Measurements from ENCODE around the gene IL5.
"Not testable (repeated sequence)": the region's sequence is repeated elsewhere in the genome, so short reads cannot be mapped to it uniquely, and the experiment has no call there.

Gene IL5

DNA sequence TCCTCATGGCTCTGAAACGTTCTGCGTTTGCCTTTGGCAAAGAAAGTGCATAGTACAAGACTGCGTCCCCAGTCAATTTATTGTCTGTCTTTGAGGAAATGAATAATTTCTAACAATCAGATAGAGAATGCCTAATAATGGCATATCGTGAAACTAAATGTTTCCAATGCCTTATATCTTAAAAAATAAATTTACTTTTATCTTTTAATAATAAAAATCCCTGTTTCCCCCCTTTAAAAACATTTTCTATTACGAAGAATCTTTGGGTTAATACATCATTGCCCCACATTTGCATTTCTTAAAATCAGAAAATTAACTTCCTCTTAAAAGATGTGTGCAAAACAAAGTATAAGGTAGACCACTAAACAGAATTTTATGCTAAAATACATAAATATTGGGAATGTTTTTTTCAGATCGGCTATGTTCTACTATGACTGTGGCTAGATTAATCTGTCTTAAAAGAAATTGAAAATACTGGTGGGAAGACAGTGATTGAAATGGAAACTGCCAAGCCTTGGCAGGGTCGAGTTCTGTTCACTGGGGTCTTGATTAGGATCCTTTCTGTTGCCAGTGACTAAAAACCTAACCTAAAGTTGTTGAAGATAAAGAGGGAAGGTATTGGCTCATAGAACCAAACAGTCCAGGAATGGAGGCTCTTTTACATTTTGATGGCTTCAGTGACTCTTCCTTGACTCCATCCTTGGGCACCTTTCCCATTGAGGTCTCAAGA, at the start of gene IL5:
Gene IL5 (minus strand): TSS at position 51 of the 730 bp plus-strand sequence. CDS start 44 bp downstream, at position 7.
- no peak for DNase-seq

DNA sequence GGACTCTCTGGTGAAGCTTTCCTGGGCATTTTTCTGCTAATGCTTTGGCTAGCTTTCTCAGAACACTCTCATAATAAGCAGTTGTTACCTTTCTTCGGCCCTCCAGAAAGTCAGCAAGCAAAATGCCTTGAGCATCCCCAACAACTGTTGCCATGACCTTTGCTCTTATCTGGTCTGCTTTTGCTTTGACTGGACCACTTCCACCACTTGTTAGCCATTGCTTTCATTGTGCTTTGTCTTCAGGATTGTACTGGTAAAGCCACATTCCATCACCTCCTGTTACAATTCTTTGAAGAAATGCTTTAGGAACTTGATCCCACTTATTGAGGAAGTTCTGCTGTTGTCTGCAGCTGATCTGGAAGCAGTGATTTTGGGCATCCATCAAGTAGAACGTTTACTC, 49.2 kb upstream of the IL5 start:
- DNase-seq = no peak

DNA sequence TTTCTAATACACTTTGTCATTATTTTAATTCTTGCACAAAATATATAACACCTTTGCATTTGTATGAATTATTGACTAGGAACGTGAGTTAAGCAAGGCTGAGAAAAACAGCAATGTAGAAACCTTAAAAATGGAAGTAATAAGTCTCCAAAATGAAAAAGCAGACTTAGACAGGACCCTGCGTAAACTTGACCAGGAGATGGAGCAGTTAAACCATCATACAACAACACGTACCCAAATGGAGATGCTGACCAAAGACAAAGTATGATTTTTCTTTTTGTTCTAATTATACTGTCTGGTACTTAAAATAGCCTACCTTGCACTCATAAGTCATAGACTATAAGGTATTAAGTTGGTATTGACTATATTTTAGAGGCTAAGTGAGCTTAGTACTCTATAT, 47.8 kb upstream of the IL5 start:
- DNase-seq = no peak

DNA sequence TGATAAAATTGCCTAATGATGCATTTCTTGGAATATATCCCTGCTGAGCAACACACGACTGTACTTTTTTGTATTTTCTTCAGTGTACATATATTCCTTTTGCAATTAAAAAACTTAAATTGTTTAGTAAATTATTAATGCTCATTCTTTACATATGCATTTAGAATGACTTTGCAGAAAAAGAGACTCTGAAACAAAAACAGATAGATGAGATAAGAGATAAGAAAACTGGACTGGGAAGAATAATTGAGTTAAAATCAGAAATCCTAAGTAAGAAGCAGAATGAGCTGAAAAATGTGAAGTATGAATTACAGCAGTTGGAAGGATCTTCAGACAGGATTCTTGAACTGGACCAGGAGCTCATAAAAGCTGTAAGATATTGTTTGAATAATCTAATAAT, 46.1 kb upstream of the IL5 start:
- no peak for DNase-seq

DNA sequence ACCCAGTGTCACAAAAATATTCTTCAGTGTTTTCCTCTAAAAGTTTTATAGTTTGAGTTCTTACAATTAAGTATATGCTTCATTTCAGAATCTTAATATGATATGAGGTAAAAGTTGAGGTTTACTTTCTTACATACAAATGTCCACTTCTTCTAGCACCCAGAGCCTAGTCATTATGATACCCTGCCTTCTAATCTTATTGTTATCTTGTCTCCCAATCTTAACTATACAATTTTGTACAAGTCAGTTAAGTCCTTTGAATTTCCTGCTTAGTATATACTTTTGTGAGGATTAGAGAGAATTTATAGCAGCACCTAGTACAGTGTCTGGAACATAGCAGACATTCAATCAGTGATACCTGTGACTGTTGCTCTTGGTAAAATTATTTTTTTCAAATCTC, 42.7 kb upstream of the IL5 start:
- DNase-seq = no peak

DNA sequence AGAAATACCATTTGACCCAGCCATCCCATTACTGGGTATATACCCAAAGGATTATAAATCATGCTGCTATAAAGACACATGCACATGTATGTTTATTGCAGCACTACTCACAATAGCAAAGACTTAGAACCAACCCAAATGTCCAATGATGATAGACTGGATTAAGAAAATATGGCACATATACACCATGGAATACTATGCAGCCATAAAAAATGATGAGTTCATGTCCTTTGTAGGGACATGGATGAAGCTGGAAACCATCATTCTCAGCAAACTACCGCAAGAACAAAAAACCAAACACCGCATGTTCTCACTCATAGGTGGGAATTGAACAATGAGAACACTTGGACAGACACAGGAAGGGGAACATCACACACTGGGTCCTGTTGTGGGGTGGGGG, 41.2 kb upstream of the IL5 start:
- DNase-seq = not testable (repeated sequence)

DNA sequence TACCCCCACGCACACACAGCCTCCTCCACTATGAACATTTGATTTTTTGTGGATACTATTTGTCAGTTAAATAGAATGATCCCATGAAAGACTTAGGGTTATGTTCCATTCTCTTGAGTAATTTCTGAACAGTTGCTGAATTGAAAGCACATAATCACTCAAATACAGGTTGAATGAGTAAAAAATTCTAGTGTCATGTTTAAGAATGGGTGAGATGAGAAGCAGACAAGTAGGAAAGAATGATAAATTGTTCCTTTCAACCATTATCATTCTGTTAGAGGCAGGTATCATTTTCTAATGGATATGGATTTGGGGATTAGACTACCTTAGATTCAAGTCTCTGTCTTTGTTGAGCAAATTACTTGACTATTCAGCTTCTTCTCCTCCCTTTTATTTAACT, 32.8 kb upstream of the IL5 start:
- no peak for DNase-seq

DNA sequence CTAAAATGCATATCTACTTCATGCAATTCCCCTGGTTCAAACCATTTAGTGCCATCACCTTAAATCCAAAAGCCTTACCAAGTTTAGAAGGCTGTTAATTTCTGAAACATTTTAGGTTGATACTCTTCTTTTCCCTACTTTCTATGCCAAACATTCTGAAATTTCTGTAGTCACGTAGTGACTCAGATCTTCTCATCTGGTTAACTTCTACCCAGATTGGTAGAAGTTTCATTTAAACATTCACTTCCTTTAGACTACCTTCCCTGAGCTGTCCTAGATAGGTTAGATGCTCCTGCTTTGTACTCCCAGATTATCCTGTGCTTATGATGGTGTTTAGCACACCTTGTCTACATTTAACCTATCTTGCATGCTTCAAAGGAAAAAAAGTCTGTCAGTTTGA, 23.3 kb upstream of the IL5 start:
- DNase-seq = no peak

DNA sequence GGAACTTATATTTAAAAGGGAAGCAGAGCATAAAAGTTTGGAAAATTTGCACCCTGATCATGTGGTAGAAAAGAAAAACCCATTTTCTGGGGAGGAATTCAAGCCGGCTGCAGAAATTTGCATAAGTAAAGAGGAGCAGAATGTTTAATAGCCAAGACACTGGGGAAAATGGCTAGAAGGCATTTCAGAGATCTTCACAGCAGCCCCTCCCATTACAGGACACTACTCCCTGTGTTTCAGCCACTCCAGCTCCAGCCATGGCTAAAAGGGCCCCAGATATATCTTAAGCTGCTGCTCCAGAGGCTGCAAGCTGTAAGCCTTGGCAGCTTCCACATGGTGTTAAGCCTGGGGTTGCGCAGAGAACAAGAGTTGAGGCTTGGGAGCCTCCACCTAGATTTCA, 21.2 kb upstream of the IL5 start:
- not testable (repeated sequence) for DNase-seq

DNA sequence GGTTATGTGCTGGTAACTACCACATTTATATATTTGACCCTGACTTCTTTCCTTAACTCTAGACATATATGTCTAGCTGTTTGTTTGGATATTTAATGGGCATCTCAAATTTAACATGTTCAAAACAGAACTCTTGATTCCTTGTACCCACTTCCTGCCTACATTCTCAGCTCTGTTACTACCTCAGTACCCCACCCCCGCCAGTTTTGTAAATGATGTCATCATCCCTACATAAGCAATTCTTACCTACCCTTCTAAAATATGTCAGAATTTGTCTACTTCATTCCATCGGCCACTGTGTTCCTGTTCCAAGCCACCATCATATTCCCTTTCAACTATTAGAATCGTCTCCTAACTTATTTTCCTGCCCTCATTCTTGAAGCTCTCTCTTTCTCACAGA, 18.3 kb upstream of the IL5 start:
- DNase-seq = no peak

DNA sequence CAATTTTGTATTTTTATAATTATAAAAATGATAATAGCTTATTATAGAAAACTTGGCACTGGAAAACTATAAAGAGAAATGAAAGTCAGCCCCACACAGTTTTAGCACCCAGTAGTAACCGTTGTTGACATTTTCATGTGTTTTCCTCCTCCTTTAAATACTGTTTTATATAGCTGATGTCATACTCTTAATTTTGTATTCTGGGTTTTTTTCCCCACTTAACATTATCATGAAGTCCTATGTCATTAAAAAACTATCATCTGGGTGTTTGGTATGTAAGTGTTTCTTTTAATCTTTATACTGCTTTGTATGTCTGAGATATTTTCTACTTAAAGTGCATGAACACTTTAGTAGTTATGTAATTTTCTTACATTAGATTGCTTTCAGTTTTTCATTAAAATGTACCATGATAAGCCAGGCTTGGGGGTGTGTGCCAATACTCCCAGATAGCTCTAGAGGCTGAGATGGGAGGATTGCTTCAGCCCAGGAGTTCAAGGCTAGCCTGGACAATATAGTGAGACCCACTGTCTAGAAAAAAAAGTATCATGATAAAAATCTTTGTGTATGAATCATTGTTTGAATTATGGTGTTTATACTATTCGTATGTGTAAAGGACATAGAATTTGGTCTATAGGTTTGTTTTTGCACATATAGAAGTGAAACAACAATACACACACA, 16.2 kb upstream of the IL5 start:
- DNase-seq = no peak

DNA sequence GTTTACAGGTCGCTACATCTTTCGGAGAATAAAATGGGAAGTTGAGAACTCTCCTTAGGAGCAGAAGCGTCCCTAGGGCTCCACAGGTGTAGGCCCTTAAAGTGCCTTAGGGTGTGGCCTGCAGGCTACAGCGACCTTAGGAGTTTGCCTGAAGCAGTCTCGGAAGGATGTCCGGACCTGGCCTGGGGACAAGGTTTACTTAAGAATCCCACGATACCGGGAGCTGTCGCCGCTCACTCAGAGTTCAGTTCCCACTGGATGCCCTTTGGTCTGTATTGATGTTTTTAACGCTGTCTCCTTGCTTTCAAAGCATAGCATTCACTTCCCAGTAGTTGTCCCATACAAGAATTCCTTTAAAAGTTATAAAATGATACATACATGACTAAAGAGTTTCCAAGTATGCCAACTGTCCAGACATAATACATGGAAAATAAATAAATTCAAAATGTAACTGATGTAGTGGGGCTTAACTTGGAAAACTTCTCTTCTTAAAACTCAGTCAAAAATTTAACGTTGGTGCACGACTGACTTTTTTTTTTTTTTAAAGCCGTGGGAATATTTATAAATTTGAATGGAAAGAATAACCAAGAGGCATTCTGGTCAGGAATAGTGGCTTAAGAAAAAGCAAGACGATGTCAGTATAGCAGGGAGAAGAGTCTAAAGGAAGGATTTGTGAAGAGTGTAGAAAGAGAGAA, 14.3 kb upstream of the IL5 start:
- DNase-seq = no peak

DNA sequence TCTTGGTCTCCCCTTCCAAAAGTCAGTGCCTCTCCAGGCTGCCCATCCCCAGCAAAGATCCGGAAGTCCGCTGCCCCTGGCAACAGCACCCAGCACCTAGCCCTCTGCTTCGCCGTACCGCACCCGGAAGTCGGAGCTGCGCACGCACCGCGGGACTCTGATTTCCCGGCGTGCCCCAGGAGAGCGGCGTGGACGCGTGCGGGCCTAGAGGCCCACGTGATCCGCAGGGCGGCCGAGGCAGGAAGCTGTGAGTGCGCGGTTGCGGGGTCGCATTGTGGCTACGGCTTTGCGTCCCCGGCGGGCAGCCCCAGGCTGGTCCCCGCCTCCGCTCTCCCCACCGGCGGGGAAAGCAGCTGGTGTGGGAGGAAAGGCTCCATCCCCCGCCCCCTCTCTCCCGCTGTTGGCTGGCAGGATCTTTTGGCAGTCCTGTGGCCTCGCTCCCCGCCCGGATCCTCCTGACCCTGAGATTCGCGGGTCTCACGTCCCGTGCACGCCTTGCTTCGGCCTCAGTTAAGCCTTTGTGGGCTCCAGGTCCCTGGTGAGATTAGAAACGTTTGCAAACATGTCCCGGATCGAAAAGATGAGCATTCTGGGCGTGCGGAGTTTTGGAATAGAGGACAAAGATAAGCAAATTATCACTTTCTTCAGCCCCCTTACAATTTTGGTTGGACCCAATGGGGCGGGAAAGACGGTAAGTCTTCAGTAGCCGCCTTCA, 13.6 kb upstream of the IL5 start, which contains the start of gene RAD50:
Gene RAD50 (plus strand): TSS at position 215 of the 715 bp plus-strand sequence. CDS start 348 bp downstream, at position 563.
- peak; percentile 78 for DNase-seq

DNA sequence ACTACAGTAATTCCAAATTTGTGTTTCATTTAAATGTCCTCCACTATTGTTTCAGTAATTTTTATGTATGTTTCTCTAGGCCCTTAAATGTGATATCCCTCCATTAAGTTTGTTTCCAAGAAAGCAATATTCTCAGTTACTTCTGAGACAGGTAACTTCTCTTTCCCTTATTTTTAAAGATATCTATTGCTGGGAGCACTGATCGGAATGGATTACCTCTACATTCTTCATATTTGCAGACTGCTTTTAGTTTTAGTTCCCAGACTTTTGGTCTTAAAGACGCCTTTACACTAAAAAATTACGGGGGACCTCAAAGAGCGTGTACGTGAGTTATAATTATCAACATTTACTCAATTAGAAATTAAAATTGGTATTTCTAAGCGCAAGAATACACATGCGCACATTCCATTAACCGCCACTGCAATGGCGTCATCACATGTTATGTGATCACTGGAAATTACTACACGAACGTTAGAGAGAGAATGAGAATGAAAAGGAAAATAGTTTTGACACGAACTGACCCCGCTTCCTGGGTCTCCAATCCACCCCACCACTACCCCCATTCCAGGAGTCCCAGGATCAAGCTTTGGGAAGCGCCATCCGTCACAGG, 12.9 kb upstream of the IL5 start:
- no peak for DNase-seq

DNA sequence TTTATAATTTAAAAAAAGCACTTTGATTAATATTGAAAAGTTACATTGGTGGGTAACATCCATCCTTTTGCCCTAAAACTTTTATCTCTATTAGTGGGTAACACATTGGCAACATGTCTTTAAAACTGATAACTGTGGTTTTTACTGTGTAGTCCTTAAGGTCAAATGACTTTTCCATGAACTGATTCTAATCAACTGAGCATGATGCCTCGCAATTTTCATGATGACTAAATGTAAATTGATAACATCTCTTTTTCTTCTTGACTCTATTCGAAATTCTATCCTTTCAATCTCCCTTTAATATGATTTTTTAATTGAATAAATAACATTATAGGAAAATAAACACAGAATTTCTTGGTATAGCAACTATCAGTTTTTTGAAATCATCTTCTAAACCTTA, 6.3 kb upstream of the IL5 start:
- DNase-seq = no peak

DNA sequence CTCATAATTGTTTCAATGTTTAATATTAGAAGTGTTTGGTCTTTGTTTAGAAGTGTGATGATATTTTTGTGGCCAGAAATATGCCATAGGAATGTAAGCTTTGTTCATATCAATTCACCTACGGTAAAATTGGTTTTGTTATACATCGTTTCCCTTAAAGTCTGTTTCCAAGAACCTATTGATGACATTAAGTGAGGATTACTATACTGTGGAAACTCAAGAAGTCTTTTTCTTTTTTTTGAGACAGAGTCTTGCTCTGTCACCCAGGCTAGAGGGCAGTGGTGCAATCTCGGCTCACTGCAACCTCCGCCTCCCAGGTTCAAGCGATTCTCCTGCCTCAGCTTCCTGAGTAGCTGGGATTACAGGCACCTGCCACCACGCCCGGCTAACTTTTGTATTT, 5.5 kb upstream of the IL5 start:
- DNase-seq = not testable (repeated sequence)

DNA sequence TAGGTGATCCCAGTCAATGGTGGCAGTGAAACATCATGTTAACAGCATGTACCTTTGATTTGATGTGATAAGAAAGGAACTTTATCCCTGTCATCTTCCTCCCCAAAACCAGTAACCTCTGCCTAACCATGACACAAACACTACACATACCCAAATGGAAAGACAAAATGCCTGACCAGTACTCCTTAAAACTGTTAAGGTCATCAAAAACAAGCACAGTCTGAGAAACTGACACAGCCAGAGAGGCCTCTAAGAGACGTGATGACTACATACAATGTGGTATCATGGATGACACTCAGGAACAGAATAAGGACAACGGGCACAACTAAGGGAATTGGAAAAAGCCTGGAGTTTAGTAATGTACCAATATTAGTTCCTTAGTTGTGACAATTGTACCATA, 3.9 kb upstream of the IL5 start:
- no peak for DNase-seq

DNA sequence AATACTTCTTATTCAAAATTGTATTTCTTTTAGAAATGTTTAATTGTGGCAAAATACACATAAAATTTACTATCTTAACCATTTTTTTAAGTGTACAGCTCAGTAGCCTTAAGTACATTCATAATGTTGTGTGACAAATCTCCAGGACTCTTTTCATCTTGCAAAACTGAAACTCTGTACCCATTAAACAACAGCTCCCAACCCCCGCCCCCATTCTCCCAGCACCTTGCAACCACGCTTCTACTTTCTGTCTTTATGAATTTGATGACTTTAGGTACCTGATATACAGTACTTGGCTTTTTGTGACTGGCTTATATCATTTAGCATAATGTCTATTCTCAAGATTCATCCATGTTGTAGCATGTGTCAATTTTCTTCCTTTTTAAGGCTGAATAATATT, 2.8 kb upstream of the IL5 start:
- DNase-seq = no peak

DNA sequence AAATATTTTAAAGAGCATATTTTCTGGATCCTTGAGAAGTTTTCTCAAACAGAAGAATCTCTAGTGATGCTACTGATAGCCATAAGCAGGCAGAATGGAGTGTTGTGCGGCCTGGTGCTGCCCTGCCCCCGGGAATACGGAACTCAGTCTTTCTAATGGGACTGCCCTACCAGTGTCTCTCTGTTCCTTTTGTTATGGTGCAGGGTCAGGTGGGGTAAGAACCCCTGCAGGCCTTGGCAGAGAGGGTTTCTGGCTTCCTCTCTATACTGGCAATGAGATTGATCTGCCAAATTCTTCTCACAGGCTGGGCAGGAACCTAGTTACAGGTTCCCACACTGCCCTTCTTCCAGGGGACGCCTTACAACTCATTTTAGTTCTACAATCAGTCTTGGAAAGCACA, 2.6 kb downstream of the IL5 start:
- no peak for DNase-seq

DNA sequence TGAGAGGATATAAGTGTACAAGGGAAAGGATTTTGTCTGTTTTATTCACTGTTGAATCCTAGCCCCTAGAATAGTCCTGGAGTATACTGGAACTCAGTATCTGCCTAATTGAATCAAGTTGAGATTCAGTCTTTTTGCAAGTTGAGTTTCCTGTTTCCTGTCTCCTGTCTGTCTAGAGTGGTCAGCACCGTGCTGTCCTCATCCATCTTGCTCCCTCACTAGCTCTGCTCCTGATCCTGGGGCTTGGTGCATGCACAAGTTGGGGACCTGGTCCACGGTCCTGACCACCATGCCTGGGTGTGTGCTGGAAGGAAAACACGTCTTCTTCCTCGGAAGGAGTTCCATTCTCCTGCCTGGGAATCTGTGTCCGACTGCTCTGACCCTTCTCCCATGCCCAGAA, 3.2 kb downstream of the IL5 start:
- DNase-seq = no peak

DNA sequence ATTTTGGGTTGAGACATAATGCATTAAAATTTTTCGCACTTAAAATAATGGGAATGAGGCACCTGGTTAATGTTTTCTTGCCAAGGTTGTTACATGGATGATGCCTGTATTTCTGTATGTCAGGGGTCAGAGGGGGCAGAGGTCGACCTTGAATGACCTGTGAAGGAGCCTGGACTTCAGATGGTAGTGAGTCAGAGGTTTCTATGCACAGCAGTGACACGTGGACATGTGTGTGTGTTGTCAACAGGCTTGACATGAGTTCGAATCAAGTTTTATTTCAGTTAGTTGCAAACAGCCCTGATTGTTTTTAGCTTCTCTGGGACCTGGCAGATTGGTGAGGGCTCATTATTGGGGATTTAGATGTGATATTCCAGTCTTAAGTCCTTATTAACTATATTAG, 3.6 kb downstream of the IL5 start:
- no peak for DNase-seq

DNA sequence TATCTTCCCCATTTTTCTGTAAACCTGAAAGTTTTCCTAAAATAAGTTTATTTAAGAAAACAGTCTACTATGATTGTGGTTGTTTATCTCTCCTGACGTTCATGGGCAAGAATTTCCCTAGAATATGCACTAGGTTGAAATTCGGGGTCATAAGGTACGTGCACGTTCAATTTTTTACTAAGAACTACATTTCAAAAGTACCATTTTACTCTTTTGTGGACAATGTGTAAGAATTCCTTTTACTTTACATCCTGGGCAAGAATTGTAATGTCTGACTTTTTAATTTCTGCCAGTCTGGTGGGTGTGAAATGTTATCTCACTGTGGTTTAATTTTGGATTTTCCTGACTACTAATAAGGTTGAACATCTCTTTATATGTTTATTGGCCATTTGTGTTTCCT, 12.4 kb downstream of the IL5 start:
- no peak for DNase-seq
